GM21381 (cell line): ENCODE results near the gene DUSP22.
"Not testable (repeated sequence)": the region's sequence is repeated elsewhere in the genome, so short reads cannot be mapped to it uniquely, and the experiment has no call there.

Source experiments
- ATAC-seq: cut with Tn5 transposase; IDR thresholded peaks from one replicate; pipeline ENCODE4 v1.9.1; 2021; ENCODE audit warnings: mild to moderate bottlenecking, moderate library complexity; ENCODE audit not compliant: unreplicated experiment

DUSP22 gene

GRCh38 chr6:362231-362923 lies 70.1 kb downstream of the DUSP22 start:
- ATAC-seq, result no peak

GRCh38 chr6:362924-363249 lies 70.6 kb downstream of the DUSP22 start:
- ATAC-seq, result no peak

DNA sequence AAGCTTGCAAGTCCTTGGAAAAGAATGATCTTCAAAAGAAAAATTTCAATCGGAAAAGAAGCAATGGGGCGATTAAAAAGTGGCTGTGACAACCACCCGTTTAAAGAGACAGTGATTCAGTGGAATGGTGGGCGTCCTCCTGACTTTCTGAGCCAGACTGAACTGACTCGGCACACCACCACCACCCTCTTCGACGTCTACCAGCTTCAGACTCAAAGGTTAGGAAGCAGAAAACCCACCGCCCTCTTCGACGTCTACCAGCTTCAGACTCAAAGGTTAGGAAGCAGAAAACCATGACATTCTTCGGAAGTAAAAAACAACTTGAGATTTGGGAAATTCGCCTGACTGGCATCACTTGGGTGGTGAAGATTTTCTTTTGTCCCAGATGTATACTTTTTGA lies 71.0 kb downstream of the DUSP22 start:
- no peak for ATAC-seq

DNA sequence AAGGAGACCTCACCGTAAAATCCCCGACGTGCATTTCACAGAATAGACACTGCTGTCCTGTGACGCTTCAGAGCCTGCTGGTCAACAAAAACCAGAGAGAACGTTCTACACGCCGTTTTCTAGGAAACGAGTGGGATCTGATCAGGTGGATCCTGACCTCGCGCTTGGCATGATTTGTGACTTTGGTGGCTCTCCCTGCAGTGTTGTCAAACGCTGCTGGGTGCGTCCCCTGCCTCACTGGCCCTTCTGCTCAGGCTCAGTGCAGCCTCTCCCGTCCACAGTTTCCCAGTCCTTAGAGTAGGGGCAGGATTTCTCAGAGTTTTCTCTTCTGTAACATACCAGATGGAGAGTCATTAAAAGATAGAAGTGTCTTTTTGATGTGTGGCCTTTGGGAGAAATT lies 71.6 kb downstream of the DUSP22 start:
- ATAC-seq, result no peak

- no peak for ATAC-seq
These were observed 72.6 kb downstream of the DUSP22 start for GRCh38 chr6:364609-365540.

DNA sequence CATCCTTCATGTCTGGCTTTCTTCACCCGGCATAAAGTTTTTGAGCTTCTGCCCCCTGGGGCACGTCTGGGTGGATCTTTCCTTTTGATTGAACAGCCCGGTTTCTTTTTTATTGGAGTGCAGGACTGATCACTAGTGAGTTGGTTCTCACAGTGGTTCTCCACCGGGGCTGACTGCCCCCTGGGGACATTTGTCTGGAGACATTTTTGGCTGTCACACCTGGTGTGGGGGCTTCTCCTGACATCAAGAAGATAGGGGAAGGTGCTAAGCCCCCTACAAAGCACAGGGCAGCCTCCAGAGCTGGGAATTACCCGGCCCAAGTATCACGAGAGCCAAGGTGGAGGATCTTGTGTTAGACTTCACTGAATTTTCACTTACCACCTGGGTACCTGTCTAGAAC lies 73.5 kb downstream of the DUSP22 start:
- ATAC-seq, result no peak

DNA sequence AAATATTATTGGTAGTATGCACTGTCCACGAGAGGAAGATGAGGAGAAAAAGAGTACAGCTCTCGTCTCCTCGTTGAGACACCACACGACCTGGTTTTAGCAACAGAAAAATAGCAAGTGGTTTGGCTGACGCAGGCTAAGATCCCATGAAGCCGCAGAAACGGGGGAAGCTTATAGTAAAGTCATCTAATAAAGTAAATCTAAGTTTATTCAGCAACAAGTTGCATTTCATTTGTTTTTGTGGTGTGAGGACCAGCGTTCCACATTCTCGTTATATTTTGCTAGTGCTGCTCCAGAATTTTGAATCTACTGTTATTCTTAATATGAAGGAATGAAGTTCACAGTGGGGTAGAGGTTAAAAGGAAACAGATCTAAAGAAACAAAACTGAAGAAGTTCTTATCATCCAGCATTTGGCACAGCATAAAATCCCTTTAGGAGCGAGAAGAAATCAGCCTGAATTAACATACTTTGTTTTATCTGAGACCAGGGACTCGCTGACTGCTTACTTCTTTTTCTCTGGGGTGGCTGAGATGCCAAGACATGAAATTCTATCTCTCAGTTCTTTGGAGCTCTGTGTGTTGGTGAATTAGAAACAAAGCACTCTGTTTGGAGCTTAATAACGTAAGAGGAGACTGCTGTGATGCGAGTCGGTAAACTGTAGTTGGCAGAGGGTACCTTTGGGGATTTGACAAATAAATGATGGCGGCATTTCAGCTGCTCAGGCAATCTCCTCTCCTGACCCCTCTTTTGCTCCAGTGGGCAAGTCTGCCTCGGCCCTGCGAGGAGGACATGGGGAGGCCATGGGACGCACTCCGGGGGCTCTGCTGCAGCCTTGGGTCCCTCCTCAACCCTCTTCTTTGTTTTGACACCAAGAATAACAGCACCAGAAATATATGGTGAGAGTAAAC lies 74.4 kb downstream of the DUSP22 start:
- no peak for ATAC-seq

DNA sequence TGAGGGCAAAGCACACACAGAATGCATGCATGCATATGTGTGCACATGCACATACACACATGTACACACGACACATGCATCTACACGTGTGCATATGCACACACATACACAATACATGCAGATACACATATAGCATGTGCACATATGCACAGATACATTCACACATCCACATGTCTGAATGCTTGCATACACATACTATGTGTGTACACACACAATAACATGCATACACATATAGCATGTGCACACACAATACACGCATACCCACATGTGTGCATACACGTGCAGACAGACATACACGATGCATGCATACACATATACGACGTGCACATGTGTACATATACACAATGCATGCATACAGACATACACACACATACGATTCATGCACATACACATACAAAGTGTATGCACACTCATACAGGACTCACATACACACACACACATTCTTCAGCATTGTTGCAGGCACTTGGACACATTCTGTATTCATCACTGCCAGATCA lies 75.1 kb downstream of the DUSP22 start:
- no peak for ATAC-seq

GRCh38 chr6:367891-368630 lies 75.8 kb downstream of the DUSP22 start:
- no peak for ATAC-seq

GRCh38 chr6:369559-370431 lies 77.5 kb downstream of the DUSP22 start:
- no peak for ATAC-seq

GRCh38 chr6:370555-370954 lies 78.3 kb downstream of the DUSP22 start:
- ATAC-seq, result no peak

GRCh38 chr6:371851-372250 lies 79.6 kb downstream of the DUSP22 start:
- ATAC-seq, result not testable (repeated sequence)

- ATAC-seq, result no peak
These were observed 80.1 kb downstream of the DUSP22 start for GRCh38 chr6:372336-372911.

- ATAC-seq, result no peak
These were observed 80.7 kb downstream of the DUSP22 start for GRCh38 chr6:373031-373430.

DNA sequence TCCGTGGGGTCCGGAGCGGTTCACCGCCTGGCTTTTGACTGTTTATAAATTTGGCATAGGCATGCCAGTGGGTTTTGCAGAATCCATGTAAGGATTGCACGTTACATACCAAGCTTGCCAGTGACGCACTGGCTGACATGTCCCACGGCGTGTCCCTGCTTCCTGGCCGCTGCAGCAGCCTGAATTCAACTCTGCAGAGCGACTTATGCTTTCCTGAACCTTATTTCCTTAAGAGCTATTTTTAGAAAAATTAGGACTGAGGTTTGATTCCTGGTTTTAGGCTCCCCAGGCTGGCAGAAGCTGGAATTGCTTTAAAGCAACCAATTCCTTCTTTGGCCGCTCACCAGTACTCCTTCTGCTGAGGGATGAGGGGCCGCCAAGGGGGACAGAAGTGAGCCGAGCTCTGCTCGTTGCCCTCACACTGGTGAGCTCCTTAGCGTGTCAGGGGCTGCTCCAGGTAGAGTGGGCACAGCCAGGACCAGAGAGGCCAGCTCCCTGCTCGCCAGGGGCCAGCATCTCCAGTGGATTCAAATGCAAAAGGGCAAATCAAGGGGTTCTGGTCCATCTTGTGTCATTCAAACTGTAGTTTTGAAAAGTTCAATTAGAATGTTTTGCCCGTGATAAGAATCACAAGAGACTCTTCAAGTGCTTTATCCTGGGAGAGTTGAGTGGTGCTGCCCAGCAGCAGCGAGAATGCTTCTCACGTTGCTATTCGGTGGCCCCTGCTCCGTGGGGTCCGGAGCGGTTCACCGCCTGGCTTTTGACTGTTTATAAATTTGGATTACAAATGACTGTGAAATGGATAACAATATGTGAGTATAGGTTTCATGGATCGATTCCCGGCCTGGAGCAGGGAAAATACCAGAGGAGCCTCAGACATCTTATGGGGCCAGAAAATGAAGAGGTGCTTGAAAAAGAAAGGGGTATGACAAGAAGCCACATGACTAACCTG lies 81.8 kb downstream of the DUSP22 start:
- ATAC-seq, result no peak

GRCh38 chr6:374956-375355 lies 82.7 kb downstream of the DUSP22 start:
- ATAC-seq, result no peak

GRCh38 chr6:376827-377640 lies 84.7 kb downstream of the DUSP22 start:
- ATAC-seq, result no peak
